Measurements from ENCODE around the gene CD24.
"Not testable (repeated sequence)": the region's sequence is repeated elsewhere in the genome, so short reads cannot be mapped to it uniquely, and the experiment has no call there.

Gene CD24, protein sequence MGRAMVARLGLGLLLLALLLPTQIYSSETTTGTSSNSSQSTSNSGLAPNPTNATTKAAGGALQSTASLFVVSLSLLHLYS

DNA sequence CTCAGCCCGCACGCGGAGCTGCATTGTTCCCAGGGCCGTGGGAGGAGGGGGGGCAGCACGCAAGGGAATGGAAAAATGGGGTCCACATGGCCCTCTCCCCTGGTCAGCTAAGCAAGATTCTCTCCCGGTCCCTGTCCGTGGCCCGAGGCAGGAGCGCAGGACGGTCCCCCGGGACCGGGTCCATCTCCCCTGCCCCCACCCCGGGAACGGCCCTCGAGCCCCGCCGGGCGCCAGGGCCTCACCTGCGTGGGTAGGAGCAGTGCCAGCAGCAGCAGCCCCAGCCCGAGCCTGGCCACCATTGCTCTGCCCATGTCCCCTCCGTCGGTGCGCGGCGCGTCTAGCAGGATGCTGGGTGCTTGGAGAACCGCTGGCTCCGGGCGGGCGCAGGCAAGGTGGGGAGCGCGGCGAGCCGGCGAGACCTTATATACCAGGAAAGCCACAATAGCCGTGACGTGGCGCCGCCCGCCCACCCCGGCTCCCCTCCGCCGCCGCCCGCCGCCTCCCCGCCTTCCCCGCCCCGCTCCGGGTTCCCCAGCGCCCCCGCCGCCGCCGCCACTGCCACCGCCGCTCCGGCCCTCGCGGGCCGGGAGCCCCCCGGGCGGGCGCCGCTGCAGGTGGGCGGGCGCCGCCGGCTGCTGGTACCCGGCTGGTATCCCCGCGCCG lies at the start of gene CD24:
Gene CD24 (minus strand): TSS at position 394 of the 663 bp plus-strand sequence. CDS start 83 bp downstream, at position 311.
- peak; percentile 83 for DNase-seq

DNA sequence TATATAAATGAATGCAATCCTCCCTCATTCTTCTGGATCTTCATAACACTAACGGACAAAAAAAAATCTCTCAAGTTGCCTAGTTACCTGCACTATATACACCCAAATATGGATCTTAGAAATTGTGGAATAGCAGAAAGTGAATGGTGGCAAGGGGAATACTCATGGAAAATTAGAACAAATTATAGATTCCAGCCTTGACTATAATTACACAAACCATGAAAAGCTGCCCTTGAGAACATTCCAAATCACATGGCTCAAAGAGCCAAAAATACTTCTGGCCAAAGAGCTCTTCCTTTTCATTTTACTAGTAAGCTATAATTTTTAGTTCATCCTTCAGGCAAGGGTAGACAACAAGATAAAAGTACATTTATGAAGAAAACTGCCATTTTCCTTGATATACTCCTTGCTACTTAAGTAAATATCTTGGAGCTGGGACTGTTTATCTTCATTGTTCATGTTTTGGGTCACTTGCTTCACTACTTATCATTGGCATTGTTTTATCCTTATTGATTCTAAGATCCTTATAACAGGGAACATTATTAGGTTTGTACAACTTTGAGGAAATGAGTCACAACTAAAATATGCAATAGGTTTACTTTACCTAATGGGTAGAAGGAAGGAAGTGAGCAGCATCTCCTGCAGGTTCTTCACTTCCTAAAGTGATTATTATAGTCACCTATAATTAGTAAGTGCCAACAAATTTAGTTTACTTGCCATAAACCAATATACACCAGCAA lies 47.1 kb upstream of the CD24 start:
- DNase-seq: no peak

DNA sequence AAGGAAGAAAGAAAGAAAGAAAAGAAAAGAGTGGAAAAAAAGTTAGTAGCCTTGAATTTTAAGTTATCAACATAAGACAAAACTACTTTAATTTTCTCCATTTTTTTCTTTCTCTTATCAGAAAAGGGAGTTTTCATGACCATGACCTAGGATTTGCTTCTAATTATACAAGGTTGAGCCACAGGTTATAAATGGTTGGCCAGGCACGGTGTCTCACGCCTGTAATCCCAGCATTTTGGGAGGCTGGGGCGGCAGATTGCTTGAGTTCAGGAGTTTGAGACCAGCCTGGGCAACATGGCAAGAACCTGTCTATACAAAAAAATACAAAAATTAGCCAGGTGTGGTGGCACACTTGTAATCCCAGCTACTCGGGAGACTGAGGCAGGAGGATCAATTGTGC lies 45.7 kb upstream of the CD24 start:
- DNase-seq: no peak

DNA sequence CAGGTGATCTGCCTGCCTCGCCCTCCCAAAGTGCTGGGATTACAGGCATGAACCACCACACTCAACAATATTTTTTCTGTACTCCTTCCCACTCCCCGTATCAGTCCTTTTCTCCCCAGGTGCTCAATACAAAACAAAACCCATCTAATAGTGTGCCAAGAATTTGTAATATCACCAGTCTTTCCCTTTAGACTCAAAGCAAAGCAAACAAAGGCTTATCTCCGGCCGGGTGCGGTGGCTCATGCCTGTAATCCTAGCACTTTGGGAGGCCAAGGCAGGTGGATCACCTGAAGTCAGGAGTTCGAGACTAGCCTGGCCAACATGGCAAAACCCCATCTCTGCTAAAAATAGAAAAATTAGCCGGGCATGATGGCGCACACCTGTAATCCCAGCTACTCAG lies 45.1 kb upstream of the CD24 start:
- not testable (repeated sequence) for DNase-seq

DNA sequence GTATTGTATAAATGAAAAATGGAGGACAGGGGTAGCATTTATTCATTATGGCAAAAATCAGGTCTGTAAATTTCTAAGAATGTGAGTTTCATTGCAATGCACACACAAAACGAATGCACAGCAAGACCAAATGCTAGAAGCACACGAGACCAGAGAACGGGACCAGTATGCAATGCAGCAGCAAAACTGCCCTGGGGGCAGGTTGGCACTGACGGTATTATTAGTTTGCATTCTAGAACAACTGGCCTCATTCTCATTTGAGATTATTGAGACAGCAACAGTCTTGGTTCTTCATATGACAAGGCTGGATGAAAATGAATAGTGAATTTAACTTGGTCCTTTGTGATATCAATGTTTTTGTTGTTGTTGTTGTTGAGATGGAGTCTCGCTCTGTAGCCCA lies 44.5 kb upstream of the CD24 start:
- DNase-seq: no peak

DNA sequence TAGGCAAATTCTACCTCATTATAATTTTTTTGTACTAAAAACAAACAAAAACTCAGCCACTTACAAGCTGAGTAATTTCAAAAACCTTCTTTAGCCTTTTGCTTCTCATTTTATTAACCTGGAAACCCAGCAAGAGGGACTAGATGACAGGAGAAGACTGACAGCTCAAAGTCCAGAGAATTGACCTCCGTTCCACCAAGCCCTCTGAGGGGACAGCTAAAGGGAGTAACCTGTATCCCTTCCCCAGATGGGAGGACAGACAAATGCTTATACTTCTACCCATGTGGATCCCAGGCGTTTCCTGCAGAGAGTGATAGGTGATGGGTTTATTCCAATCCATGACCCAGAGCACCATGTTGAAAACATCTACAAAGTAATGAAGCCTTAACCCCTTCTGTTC lies 35.0 kb upstream of the CD24 start:
- no peak for DNase-seq

DNA sequence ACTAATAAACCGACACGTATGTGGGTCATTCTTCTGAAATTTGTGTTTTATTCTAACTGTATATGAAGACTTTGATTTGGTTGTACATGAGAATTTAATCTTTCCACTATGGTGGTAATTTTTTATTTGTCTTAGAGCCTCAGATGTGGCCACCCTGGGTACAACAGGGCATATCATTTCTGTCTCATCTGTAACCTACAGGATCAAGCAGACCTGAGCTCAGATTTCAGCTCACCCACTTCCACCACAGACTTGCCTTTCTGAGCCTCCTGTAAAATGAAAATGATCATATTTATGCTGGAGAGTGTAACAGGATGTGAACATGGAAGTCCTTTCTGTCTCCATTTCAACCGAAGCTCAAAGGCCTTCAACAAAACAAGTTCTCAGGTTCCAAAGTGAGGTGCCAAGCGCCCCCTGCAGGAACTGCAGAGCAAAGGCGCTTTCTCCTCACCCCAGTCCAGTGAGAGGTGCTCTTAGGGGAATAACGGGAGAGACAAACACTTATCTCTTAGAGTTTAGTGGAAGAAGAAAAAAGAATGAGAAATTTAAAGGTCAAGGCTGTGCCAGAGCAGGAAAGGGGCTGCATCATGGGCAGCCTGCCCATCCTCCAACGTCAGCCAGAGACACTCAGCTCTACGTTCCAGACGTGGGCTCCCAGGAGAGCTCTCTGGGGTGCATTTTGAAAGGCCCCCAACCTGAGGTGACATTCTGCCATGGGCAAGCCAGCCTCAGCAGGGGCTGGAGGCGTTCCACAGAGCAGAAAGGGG lies 23.0 kb upstream of the CD24 start:
- DNase-seq: no peak

DNA sequence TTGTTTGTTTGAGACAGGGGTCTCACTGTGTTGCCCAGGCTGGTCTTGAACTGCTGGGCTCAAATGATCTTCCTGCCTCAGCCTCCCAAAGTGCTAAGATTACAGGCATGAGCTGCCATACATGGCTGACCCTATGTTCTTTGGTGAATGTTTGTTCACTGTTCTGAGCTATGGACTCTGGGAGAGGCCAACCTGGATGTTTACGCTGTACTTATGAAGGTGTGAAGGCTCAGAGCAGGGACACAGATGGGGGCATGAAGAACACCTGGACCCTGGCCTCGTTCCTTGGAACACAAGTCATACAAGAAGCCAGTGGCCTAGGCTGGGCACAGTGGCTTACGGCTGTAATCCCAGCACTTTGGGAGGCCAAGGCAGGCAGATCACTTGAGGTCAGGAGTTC lies 21.1 kb upstream of the CD24 start:
- DNase-seq: no peak

DNA sequence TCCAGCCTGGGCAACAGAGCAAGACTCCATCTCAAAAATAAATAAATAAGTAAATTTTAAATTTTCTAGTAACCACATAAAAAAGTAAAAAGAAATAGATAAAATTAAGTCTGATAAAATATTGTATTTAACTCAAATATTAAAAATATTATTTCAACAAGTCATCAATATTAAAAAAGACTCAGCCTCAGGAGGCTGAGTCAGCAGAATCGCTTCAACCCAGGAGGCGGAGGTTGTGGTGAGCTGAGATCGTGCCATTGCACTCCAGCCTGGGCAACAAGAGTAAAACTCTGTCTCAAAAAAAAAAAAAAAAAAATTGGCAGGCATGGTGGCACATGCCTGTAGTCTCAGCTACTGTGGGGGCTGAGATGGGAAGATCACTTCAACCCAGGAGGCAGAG lies 15.2 kb upstream of the CD24 start:
- not testable (repeated sequence) for DNase-seq

DNA sequence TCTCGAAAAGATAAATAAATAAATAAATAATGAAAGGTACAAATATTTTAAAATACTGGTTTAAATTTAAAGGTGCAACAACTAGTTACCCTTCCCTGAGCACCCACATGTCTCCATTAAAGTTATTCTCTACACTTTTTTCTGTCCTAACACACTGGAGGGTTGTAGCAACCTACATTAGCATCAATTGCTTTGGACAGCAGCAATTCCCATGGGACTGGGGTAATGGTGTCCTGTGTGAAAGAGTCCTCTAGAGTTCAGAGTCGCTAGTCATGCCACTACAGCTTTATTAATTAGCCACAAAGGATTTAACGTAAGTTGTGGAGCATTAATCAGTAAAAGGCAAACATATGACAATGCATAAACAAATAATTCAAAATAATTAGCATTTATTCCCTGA lies 14.1 kb upstream of the CD24 start:
- DNase-seq: no peak

DNA sequence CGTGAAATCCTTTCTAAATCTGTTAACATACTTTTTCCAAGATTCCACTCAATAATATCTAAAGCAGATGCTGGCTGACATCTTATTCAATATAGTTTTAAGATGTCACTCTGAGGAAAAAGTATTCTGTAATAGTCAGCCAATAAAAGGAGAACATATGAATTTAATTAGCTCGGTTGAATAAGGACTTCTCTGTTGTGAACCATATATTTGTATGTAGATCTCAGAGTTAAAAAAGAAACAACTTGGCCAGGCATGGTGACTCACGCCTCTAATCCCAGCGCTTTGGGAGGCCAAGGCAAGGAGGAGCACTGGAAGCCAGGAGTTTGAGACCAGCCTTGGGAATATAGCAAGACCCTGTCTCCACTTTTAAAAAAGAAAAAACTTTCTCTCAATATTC lies 7.4 kb upstream of the CD24 start:
- no peak for DNase-seq

DNA sequence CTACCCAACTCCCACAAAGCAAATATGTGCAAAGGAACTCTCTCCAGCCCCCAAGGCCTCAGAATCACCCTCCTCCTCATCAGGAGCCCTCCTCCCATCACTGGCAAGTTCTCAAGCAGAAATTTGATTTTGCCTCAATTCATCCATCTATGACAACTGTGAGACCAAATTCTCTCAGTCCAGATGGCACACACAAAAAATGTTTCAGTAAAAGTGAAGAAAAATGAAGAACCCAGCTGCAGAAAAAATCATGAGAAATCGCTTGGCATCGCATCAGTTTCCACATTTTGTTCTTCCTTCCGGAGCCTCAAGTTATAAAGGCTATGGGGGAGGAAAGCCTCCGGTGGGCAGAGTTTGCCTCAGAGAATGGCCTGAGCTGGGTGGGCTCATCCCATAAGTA lies 6.4 kb upstream of the CD24 start:
- DNase-seq: no peak

DNA sequence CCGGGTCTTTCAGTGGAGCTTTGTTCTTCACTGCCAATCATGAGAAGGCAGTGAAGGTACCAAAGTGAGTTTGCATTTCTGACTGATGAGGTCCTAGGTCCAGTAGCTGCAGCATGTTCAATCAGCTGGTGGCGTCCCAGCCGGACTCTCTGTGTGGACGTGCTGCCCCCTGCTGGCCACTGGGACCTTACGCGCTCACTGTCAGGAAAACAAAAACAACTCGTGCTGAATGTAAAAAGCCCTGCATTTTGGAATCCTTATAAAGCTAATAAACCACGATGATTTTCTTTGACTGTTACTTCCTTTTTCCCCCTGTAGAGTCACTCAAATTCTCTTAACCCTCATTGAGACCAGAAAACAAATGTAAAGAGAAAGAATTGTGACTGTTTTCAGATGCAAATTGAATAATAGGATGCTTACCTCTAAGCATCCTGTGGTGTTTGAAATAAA lies 4.9 kb upstream of the CD24 start:
- DNase-seq: peak; percentile 72

DNA sequence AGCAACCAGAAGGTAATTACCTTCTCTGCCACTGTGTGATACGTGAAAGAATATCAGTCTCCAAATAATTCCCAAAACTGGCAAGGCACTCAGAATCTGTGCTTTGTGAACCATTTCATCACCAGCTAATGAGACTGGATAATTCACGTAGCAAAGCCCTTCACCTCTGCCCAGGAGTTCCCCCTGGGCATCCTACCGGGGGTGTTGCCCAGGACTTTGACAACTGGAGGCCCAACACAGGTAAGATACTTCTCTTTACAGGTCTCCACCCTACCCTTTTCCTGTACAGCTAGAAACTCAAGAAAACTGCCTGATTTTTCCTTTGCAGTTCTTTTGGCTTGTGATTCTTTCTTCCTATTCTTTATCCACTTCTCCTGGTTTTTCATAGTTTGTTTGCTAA lies 2.7 kb upstream of the CD24 start:
- no peak for DNase-seq

DNA sequence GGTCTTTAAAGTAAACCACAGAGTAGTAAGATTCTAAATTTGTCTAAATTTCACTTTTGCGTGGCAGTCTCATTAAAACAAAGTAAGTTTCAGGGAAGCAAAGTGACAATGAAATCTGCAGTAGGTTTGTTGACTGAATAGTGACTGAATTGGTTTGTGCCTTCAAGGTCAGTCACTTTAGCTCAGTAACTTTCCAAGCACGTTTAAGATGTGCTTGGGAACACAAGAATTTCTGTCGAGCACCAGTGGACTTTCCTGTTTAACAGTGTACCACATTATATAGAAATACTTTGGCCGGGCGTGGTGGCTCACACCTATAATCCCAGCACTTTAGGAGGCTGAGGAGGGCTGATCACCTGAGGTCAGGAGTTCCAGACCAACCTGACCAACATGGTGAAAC lies 1.7 kb upstream of the CD24 start:
- no peak for DNase-seq

DNA sequence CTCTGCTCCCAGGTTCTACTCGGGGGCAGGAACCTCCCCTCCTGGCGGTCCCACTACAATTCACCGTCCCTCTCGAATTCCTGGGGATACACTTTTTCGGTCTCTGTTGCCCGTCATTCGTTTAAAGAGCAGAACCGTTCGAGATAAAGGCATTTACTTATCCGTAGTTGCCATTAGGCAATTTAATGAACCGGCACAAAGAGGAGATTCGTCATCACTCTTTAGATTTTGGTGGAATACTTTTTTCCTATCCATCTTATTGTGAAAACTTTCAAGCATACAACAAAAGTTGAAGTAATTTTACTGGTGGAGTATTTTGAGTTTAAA lies 1.2 kb upstream of the CD24 start:
- no peak for DNase-seq

DNA sequence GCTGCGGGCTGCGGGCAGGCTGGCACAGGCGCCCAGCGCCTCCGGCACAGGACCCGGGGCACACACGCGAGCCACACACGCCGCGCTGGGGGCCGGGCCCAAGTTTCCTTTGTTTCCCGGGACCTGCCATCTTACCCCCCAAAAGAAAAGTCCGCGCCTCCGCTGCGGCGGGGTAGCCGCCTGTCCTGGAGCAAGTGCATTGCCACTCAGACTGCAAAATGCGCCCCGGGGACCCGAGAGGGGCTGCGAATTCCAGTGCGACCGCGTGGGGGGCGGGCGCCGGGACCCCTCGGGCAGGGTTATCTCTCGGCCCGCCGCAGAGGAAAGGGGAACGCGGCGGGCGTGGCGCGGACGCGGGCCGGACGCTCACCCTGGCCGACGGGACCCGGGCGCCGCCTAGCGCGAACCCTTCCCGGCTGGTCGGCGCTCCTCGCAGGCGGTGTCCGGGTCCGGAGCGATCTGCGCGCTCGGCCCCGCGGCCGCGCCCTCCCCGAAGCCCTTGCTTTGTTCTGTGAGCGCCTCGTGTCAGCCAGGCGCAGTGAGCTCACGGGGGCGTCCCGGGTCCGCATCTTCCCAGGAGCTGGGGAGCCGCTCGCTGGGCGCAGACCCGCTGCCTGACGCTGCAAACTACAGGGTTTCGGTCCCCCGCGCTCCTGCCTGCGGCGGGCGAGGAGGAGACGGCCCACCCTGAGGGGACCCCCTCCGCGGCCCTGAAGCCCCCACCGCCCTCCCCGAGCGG lies 639 bp upstream of the CD24 start:
- DNase-seq: peak; percentile 78

DNA sequence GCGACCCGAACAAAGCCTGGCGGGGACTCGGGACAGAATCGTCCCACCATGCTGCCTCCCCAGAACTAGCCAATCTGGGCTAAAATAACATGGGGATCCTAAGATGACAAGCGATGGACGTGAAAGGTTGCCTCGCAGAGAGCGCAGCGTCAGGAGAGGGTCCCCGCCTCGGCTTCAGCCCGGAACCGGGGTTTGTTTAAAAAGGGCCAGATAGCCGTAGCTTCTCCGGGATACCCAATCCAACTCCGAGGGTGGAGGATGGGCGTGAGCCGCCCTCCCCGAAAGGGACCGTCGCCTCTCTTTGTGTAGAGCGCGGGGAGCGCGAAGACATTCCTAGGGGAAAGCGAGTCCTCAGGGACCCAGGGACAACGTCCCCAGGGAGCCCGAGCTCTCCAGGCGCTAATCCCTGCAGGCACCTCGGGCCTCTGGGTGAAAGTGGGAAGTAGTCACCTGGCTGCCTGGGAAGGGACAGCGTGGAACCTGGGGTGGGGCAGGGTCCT lies 643 bp downstream of the CD24 start:
- DNase-seq: no peak

DNA sequence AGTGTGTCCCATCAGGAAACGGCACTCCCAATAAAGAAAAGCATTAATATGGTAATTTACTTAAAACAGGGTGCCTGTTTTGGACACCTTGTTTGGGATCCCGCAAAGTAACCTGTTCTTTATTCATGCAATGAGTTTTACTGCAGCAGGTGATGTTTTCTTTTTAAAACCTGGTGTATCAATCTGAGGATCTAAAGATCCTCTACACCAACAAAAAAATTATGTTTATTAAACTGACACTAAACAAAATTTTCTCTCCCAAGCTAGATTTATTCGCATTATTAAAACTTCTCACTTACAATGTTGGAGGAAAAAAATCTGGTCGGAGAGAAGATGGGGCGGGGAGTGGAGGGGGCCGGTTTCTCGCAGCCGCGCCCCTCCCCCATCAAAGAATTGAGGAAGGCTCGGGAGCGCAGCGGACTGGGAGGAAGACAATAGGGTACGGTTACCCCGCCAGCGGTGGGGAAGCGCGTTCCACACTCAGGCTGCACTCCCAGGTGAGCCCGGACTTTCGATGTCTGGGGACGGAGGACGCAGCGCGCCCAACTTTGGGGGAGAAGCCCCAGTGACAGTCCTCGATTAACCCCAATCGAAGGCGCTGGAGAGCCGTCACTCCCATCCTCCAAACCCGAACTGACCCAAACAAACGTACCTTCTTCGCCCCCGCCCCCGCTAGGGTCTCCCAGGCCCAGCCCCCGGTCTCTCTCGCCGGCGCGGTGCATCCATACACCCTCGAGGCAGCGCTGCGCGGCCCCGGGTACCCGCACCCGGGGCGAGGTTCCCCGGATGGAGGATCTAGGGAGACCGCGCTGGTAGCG lies 1.3 kb downstream of the CD24 start:
- DNase-seq: no peak

DNA sequence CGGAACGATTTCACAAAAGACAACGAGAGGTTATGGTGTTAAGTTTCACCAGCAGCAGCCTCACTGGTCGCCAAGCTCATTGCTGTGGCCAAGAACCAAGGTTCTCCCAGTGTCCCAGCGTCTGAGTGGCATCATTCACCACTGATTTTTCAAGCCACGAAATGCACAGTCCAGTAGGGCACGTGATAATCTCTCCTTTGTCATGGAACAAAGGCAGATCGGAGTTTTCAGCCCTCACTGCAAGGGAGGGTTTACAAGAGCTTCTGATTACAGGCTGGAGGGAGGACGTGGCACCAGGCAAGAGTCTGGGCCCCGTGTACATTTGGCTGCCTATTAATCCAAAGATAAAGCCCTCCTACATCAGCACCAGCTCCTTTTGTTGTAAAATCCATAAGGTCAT lies 2.0 kb downstream of the CD24 start:
- no peak for DNase-seq

DNA sequence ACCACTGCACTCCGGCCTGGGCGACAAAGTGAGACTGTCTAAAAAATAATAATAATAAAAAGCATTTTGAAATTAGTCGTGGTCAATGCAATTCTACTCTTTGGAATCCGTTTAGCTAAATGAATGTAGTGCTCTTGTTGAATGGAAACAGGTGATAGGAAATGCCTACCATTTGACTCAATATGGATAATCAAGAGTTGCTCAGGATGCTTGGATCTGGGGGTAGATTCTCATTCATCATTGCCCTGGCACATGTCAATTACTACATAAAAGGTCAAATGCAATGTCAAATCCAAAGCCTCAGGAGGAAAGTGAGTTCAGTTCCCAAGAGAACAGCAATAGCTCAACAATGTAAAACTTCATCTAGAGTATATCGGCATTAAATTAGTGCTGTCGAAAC lies 3.8 kb downstream of the CD24 start:
- DNase-seq: not testable (repeated sequence)

DNA sequence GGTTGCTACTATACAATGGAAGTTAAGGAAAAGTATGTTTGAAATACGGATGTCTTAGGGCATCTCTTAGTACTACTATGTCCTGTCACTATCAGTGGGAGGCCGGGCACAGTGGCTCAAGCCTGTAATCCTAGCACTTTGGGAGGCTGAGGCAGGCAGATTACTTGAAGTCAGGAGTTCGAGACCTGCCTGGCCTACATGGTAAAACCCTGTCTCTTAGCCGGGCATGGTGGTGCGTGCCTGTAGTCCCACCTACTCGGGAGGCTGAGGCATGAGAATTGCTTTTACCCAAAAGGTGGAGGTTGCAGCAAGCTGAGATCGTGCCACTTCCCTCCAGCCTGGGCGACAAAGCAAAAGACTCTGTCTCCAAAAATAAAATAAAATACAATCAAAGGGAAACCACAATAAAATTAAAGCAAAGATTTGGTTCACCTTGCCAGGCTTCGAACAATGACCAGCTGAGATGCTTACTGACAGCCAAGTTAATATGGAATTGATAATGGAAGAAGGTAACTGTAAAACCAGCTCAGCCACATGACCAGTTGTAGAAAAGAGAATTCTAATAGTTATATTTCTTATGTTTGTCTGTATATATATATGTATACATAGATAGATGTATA lies 6.5 kb downstream of the CD24 start:
- DNase-seq: no peak

Measured in T1000 (cell line).